Mesenteric fat pad (tissue), 1 donor: ENCODE data around the gene EYA2. TPM values are rescaled to one million over a fixed set of nuclear protein-coding genes. Genes with fewer than 3 reads are reported as not detected.
"Not testable (repeated sequence)": the region's sequence is repeated elsewhere in the genome, so short reads cannot be mapped to it uniquely, and the experiment has no call there.

ENCODE experiments used
- DNase-seq: peaks from one replicate; pipeline ENCODE4 v3.0.0-alpha.2; 2020; ENCODE audit warnings: low spot score
- total RNA-seq: library from RNA; stranded (reverse); fragmentation: NEBNext Ultra II Directional; extraction: Animal tissue kit (Norgen Biotek cat#: 25700); gene quantifications from one replicate; pipeline ENCODE4 v1.2.1, GENCODE V29; 2021
- donor health status: DM: yes; HTN: yes; CAD: no.

Gene EYA2
- total RNA-seq, 1 donor from 2014 or later: 32.8 TPM

DNA sequence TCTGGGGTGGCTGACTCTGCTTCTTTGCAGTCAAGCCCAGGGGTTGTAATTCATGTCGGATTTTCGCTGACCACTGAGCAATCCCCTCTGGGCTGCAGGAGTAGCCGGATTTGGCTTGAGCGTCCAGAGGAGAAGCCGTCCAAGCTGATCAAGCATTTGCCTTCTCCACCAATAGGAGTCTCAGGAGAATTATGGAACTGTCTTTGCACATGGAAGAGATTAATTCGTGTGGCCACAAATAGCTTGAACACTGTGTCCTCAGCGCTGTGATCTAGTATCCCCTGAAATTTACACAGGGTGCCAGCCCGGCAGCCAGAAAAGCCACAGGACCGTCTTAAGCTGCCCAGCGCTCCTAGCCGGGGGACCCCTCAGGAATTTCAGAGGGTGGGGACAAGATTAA, 37.1 kb downstream of the EYA2 start:
- no peak for DNase-seq

GRCh38 chr20:46932439-46932838, 37.8 kb downstream of the EYA2 start:
- DNase-seq: not testable (repeated sequence)

- no peak for DNase-seq
These were observed 38.5 kb downstream of the EYA2 start for GRCh38 chr20:46933150-46933549.

DNA sequence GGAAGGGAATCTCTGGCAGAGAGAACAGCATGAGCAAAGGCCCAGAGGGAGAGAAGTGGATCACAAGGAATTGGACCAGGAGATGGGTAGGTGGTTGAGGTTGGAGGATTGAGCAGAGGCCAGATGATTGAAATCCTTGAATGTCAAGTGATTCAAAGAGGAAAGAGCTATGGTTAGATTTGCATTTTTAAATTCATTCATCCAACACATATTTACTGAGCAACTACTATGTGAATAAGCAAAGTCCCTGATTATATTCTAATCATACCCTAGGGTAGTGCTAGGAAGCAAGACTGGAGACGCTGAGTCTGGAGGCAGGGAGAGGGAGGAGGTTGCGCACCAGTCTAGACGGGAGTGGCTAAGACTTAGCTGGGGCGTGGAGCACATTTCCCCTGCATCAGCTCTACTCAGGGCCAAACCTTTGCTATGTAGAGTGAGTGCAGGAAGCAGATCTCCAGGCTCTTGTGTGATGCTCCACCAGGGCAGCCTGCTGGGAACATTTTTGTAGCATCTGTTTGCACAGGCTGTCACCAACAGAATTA, 40.2 kb downstream of the EYA2 start:
- DNase-seq: no peak

GRCh38 chr20:46935394-46936017, 40.9 kb downstream of the EYA2 start:
- DNase-seq: no peak

GRCh38 chr20:46936415-46937156, 41.9 kb downstream of the EYA2 start:
- DNase-seq: no peak

- DNase-seq: no peak
These were observed 42.5 kb downstream of the EYA2 start for GRCh38 chr20:46937157-46937523.

DNA sequence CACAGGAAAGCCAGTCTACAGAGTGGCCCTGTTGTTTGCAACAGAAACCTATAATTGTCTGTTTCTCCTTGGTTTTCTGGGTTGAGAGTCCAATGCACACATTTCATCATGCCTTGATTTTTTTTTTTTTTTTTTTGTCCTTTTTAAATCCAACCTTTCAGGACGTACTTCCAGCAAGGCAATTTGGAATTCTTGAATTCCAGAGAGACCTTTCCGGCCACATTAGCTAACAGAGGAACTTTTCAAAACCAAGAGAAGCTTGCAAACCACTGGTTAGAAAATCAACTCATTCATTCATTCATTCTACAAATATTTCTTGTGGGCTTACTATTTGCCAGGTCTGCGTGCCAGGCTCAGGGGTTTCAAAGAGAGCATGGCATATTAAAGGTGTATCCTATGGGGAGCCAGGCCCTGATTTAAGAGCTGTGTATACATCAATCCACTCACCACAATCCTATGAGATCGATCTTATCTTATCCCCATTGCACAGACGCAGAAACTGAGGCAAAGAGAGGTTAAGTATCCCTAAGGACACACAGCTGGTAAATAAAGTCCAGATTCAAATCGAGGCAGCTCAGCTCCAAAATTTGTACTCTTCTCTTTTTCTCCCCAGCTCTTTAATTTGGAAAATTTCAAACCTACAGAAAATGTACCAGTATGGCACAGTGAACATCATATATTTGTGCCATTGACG, 43.0 kb downstream of the EYA2 start:
- no peak for DNase-seq

GRCh38 chr20:46938434-46938833, 43.8 kb downstream of the EYA2 start:
- no peak for DNase-seq

- DNase-seq: no peak
These were observed 44.7 kb downstream of the EYA2 start for GRCh38 chr20:46939031-46939965.

DNA sequence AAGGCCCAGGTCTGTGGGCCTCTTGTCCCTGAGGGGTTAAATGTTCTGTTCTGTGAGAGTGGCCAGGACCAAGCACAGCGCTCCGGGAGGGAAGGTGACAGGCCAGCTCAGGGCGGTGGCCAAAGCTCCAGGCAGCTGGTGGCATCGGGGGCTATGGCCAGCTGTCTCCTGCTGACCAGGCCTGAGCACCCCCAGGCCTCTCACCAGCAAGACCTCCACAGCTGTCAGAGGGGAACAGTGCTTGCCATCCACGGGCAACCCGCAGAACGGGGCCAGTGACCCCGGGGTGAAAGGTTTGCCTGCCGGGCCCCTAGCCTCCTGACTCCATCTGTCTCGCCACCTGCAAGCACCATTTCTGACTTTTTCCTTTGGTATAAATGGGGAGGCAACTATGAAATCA, 46.0 kb downstream of the EYA2 start:
- DNase-seq: no peak

DNA sequence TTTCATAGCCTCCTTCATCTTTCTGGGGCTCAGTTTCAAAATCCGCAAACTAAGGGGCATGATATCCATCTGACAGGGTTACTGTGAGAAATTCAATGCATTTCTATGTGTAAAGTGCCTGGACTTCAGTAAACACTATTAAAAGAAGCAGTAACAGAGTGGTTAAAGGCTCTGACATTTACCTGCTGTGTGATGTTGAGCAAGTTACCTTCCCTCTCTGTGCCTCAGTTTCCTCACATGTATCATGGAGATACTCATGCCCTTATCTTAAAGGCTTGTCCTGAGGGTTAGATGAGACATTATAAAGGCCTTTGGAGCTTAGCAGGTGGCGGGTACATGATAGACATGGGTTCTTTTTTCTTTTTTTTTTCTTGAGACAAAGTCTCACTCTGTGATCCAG, 46.8 kb downstream of the EYA2 start:
- DNase-seq: no peak

- no peak for DNase-seq
These were observed 49.4 kb downstream of the EYA2 start for GRCh38 chr20:46943861-46944591.

DNA sequence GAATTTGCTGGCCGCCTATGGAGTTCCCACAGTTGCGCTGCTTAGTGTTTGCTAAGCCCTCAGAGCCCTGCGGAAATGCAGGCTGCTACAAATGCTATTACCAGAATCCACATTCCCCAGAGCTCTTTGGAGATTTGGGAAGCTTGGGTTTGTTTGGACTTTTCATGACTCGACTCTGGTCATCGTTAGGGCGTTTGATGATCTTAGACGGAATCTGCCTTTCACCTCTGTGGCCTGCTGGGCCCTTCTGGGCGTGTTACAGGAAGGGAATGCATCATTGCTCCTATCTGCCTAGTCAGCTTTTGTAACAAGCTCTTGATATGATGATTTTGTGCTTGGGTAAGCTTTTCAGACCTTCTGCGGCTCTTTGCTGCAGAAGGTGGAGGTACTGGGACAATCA, 50.8 kb downstream of the EYA2 start:
- no peak for DNase-seq

- no peak for DNase-seq
These were observed 51.6 kb downstream of the EYA2 start for GRCh38 chr20:46946181-46946624.

DNA sequence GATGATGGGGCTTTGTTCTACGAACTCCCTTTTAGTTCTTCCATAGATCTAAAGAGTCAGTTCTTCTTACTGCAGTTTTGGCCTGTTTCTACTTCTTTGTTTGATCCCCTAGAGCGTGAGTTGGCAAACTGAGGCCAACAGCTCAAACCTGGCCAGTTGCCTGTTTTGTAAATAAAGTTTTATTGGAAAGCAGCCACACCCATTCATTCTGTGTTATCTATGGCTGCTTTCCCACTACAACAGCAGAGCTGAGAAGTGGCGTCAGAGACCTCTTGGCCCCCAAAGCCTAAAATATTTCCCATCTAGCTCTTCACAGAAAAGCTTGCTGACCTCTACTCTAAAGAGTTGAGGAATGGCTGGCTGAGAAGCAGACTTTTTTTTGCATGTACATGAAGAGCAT, 52.2 kb downstream of the EYA2 start:
- DNase-seq: no peak

- no peak for DNase-seq
These were observed 53.4 kb downstream of the EYA2 start for GRCh38 chr20:46948081-46948480.

DNA sequence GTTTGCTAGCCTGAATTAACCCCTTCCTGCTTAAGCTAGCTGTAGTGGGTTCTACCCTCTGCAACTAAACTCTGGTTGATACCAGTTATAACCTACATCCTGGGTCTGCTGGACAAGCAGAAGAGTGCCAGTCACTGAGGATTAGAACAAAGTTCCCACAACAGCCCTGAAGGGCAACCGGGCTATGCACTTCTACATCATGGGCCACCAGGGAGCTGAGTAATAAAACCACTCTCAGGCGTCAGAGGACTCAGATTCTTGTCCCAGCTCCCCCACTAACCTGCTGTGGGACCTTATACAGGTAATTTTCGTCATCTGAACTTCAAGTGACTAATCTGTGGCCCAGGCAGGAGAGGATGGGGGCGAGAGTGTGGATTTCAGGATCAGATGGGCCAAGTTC, 56.8 kb downstream of the EYA2 start:
- no peak for DNase-seq

DNA sequence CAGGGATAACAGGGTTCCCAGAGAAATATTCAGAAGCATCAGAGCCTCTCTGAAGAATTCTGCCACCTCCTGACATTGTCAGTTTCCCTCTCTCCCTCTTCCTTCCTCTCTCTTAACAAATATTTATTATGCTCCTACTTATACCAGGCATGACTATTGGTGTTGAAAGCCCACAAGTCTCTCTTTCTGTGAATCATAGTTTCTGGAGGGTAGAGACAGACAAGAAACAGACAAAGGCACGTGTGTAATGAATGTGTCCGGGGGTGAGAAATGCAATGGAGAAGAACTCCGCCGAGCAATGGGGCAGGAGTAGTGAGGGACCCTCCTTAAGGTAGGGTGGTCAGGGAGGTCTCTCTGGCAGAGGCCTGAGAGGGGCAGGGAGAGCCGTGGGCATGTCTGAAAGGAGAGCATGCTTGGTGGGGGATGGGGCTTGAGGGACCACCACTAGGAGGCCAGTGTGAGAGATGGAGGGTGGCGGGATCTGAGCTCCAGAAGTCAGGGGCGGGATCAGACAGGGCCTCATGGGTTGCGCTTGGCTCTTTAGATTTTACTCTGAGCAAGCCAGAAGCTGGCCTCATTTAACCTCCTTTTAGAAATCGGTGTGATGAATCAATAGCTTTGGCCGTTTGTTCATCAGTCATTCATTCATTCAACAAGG, 57.3 kb downstream of the EYA2 start:
- no peak for DNase-seq

DNA sequence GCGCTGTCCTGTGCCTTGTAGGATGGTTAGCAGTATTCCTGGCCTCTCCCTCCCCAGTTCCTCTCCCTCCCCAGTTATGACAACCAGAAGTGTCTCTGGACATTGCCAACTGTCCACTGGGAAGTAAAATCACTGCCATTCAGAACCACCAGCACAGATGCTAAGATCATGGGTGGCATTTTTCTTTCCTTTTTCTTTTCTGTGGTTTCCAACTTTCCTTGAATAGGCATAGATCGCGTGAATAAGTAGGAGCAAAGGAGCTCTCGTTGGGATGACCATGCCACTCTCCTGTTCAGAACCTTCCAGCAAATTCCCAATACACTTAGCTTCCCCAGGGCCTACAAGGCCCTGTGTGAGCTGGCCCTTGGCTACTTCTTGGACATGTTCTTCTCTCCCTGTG, 59.0 kb downstream of the EYA2 start:
- no peak for DNase-seq
